Measurements from ENCODE around the gene MGLL.
"Not testable (repeated sequence)": the region's sequence is repeated elsewhere in the genome, so short reads cannot be mapped to it uniquely, and the experiment has no call there.

Gene MGLL

GRCh38 chr3:127685708-127686511, 136.4 kb downstream of the MGLL start:
- no peak for DNase-seq

DNA sequence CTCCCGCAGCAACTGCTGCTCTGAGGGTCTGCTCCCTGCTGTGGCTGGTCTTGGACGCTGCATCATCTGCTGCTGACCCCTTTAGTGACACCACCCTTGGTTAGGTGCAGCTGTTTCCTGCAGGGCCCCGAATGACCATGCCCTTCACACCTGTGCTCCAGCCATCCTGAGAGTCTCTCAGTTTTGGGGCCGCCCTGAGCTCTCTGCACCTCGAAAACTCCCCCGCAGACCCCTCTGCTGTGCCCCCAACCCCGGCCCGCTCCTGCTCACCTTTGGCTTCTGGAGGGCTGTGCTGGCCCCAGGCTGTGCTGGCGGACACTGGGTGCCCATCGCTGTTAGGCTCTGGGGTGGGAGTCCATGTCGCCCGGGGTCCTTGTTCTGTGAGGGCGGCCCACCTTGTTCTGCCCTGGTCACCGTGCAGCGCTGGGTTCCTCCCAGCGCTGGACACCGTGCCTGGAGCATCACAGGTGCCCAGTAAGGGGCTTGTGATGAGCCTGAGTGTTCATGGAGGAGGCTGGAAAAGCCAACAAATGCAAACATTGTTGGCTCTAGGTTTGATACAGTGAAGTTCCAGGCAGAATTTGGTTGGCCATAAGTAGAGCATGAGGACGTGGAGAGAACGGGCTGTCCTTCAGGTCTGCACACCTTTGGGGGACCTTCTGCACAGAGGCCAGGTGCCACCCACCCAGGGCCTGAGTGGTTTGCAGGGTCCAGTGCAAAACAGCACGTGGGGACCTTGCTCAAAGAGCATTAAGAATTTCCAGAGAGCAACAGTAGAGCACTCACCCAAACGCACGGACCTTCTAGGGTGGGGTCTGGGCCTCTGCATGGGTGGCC, 137.2 kb downstream of the MGLL start:
- DNase-seq, result no peak

DNA sequence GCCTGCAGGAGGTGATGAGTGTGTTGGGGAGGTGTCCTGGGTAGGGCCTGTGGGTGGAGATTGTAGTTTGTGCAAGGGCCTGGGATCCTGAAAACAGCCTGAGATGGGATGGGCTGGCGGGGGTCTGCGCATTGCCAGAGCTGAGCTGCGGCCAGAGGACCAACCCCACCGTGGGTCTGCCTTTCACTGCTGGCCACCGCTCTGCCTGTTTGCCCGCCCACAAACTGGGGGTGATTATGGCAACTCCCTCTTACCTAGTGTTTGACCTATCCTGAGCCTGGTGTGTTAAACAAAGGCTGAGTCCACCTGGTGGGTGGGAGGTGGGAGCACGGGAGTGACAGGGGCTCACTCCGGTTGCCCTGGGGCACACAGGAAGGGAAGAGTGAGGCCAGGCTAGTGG, 139.8 kb downstream of the MGLL start:
- no peak for DNase-seq

DNA sequence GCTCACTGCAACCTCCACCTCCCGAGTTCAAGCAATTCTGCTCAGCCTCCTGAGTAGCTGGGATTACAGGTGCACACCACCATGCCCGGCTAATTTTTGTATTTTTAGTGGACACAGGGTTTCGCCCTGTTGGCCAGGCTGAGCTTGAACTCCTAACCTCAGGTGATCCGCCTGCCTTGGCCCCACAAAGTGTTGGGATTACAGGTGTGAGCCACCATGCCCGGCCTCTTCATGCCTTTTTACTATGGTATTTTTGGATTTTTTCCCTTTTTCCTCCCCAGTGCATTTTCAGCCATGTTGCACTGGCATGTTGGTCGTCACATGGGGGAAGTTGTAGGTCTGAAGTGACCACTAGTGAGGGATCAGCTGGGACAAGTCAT, 140.2 kb downstream of the MGLL start:
- DNase-seq, result not testable (repeated sequence)

DNA sequence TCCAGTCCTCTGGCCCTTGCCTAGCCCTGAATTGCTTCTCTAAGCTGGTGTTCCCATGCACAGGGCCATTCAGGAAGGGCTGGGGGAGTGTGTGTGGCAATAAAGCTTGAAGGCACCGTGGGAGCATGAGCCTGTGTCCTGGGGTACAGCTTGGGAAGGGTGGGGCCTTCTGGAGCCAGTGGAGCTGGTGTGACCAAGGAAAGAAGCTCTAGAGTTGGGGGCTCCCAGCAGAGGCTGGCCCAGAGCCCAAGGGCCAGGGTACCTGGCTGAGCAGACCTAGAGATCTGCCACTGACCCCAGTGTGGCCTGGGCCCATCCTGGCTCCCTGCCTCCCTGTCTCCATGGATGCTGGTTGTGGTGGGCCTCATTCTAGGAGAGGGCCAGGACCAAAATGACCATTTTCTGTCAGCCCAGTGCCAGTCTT, 141.5 kb downstream of the MGLL start:
- no peak for DNase-seq

DNA sequence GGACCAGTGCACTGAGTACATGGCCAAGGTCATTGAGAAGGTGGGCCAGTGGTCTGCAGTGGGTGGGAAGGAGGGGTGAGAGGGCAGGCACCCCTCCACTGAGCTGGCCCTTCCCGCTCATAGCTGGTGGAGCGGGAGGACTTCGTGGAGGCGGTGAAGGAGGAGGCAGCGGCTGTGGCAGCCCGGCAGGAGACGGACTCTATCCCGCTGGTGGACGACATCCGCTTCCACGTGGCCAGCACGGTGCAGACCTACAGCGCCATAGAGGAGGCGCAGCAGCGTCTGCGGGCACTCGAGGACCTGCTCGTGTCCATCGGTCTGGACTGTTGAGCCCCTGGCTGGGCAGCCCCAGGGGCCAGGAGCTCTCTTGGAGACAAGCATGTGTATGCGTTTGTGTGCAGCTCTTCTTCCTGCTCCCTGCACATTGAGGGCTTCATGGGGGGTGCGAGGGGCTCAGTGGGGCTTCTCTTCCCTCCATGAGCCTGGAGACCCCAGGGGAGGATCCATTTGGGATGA, 142.1 kb downstream of the MGLL start:
- DNase-seq, result no peak

DNA sequence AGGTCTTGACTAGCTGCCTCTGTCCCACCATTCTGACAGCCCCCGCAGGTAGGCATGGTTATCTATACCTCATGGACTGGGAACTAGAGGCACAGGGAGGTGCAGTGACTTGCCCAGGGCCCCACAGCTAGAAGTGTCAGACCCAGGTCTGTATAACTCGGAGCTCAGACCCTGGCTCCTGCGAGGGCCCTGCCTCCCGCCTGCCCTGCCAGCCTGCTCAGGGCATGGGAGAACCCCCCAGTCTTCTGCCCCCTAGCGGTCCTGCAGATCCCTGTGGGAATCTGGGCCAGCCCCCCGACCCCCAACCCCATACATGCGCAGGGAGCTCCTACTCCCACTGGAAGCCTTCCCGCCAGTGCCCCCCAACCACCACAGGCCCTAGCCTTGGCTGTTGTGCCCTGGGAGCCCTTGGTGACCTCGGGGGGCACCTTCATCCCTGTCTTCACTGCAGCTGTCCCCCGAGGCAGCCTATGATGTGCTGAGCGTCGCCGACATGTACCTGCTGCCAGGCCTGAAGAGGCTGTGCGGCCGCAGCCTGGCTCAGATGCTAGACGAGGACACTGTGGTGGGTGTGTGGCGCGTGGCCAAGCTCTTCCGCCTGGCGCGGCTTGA, 142.7 kb downstream of the MGLL start:
- no peak for DNase-seq

GRCh38 chr3:127678611-127679533, 143.4 kb downstream of the MGLL start:
- no peak for DNase-seq

DNA sequence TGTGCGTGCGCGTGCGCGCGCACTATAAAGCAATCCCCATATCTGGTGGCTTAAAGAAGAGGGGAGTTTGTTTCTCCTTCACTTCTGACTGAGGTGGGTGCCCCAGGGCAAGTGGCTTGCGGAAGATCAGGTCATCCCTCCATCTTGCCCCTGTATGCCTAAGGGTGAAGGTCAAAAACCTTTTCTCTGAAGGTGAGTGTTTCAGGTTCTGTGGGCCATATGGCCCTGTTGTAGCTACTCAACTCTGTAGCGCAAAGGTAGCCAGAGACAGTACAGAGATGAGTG, 144.1 kb downstream of the MGLL start:
- DNase-seq, result no peak

DNA sequence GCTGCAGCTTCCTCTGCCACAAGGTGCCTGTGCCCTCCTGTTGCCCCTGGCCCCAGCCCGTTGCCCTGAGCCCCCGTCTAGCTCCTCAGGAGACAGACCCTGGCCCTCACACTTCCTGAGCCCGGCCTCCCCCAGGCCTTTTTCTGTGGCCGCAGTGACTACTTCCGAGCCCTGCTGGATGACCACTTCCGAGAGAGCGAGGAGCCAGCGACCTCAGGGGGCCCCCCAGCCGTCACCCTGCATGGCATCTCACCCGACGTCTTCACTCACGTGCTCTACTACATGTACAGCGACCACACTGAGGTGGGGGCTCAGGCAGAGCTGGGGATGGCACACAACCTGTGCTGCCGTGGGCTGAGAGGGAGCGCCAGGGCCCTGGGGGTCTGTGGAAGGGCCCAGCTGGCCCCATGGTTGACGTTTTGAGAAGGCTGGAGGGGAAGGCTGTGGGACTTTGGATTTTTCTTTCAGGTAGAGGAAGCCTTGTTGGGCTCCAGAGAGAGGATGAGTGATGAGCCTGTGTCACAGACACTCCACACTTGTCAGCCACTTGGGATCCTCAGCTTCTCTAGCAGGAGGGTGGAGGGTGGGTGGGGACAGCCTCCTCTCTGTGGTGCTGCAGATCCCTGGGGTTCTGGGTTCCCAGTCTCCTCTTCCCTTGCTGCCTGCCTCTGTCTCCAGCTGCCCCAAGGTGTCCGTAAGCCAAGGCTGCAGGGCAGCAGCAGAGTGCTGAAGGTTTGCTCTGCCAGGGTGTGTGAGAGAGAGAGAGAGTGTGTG, 144.6 kb downstream of the MGLL start:
- no peak for DNase-seq

- no peak for DNase-seq
These were observed 145.4 kb downstream of the MGLL start for GRCh38 chr3:127676921-127677351.

DNA sequence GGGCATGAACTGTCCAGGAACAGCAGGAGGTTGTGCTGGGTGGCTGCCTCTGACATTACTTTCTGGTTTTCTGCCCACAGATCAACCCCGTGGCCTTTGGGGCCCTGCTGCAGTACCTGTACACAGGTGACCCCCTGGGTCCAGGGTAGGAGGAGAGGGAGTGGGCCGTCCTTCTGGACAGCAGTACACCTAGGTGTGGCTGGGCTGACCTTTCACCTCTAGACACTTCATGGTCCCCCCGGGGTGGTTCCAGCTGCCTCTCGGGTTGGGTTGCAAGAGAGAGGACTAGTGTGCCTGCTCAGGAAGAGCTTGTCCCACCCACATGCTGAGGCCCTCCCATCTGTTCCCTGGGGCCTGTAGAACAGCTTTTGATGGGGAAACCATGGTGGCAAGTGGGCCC, 145.9 kb downstream of the MGLL start:
- no peak for DNase-seq

GRCh38 chr3:127675651-127676391, 146.5 kb downstream of the MGLL start:
- no peak for DNase-seq

GRCh38 chr3:127674790-127675189, 147.5 kb downstream of the MGLL start:
- DNase-seq, result no peak

DNA sequence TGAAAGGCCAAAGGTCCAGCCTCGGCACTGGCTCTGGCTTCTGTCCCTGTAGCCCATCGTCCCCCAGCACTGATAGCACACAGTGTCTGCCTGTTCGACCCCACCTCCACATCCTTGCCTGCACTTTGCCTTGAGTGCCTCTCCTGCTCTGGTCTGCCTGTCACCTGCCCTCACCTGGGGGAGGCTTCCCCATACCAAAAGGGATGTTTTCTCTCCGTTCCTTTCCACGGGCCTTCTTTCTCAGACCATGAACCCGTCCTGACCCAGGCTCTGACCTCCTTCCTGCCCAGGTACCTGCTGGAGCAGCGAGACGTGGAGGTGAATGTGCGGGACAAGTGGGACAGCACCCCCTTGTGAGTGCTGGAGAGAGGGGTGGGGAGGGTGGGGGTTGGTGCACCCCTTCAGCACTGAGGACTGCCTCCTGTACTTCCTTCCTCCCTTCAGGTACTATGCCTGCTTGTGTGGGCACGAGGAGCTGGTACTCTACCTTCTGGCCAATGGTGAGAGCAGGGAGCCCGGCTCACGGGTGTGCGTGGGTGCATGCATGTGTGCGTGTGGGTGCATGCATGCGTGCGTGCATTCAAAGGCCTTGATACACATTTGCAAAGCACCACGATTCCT, 148.1 kb downstream of the MGLL start:
- DNase-seq, result no peak

DNA sequence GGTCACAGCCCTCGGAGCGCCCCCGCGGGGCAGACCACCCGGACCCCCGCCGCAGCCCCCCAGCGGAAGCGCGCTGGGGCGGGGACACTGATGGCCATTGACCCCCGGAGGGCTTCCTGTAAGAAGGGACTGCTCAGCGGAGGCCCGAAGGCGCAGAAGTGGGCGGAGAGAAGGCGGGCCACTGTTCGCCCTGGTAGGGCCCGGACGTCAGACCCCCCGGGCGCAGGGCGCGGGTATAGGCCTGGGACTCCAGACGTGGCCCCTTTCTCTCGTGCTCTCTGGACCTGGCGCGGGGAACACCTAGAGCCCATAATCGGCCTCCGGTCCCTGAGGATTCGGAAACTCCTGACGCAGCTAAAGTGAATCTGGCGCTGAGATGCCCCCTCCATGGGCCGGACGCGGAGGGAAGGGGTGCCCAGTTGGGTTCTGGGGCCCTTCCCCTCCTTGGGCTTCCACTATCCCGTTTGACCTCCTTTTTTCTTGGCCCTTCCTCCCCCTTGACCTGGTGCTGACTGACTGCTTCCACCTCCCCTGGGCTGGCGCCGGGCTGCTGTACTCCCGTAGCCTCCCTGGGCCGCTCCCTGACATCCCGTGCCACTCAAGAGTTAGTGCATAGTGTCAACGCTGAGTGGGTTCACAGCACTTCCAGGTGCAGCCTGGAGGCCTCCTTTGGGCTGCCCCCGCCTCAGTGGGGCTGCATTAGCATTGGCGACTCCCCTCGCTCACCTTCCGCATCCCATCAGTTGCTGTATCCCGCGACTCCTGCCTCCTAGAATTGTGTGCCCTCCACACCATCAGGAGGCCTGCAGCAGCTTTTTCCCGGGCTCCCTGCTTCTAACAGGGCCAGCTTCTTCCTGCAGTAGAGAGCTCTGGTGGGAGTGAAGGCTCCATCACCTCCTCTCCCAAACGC, 148.9 kb downstream of the MGLL start:
- DNase-seq, result peak; percentile 53

DNA sequence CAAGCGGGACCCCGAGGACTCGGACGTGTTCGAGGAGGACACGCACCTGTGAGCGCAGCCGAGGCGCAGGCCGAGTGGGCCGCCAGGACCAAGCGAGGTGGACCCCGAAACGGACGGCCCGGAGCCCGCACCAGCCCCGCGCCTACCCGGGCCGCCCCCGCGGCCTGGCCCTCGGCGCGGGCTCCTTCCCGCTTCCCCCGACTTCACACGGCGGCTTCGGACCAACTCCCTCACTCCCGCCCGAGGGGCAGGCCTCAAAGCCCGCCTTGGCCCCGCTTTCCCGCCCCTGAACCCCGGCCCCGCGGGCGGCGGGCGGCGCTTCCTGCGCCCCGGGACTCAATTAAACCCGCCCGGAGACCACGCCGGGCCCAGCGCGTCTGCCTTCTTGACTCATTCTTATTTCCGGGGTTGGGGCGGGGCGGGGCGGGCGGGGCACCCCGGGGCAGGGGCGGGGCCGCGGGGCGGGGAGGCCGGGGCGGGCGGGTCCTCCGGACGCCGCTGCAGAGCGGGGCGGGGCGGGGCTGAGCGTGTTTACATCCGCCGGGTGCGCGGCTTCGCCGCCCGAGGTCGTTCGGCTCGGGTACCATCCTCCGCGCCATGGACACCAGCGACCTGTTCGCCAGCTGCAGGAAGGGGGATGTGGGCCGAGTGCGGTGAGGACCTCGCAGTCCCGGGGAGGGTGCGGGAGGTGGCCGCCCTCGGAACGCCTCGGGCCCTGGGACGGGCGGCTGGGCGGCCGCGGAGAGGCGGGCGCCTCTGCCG, 149.7 kb downstream of the MGLL start, which contains the start of gene ABTB1:
Gene ABTB1, plus strand, starts transcription at position 524 of the 762 bp plus-strand sequence. Its CDS starts 74 bp downstream, at position 598.
- DNase-seq, result peak; percentile 81

Measured in fibroblast of skin of abdomen (primary cell).